HG03108 (cell line): ENCODE data around the gene TUNAR.

Experiments
- ATAC-seq: cut with Tn5 transposase; IDR thresholded peaks from one replicate; pipeline ENCODE4 v1.9.1; 2021; ENCODE audit warnings: moderate library complexity; ENCODE audit not compliant: unreplicated experiment

The TUNAR gene

DNA sequence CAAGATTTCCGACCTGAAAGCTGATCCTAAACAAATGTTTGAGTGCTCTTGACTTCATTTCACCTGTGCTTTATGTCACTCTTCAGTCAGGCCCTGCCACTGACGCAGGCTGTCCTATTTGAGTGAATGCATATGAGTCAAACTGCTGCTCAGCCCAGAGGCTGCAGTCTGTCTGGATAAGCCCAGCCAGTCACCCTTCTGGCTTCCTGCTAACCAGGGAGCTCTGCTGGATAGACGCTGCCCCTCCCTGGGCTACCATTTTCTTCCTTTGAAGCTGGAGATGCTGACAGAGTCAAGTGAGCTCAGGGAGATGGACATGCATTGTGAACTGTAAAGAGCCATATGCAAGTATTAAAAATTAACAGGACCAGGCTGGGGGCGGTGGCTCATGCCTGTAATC lies 5.1 kb upstream of the TUNAR start:
- no peak for ATAC-seq

DNA sequence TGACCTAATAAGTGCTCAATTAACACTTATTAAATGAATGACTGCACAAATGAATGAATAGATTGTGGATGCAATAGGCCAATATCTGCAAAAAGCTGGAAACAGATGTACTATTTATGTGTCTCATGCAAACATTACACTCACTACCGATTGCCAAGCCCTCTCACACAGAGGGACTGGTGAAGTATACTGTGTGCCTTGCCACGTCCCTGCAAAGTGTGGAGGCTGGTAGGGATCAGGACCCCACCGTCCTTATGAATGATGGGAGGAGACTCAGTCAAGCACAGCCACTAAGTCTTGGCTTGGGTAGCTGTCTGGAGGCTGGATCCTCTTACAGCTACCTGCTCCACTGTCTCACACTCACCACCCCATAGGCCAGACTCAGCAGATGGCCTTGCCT lies 3.9 kb upstream of the TUNAR start:
- no peak for ATAC-seq

DNA sequence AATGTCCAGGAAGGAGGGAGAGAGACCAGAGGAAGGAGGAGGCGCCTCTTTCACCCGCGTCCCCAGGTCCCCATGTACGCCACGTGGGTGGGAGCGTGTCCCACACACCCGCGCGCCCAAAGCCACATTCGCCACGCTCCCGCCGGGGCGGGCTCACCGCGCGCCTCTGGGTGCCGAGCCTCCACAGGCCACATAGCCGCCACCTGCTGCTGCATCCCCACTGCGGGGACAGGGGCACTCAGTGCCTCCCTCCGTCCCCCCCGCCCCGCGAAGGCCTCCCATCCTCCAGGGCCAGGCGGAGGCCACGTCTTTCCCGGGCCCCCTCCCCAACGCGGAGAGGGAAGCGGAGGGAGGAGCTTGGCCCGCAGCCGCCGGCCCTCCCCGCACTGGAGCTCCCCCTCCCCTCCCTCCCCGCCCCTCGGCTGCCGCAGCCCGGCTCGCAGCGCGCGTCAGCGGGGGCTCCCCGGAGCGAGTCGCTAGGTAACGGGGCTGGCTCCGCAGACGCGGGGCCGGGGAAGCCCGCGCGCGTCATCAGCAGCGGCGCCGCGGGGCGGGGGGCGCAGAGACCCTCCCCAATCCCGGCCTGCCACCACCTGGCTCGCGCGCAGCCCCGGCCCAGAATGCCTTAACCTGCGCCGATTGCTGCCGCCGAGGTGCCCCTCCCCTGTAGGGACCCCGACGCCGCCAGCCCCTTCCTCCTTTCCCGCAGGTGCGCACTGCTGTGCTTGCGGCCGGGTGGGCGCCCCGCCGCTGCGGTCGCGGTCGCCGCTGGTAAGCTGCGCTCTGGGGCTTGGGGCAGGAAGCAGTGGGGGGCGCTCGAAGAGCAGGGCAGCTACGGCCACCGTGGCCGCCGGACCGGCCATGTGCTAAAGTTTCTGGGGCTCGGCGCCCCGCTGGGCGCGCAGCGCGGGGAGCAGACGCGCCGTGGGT lies 536 bp upstream of the TUNAR start:
- ATAC-seq: no peak

DNA sequence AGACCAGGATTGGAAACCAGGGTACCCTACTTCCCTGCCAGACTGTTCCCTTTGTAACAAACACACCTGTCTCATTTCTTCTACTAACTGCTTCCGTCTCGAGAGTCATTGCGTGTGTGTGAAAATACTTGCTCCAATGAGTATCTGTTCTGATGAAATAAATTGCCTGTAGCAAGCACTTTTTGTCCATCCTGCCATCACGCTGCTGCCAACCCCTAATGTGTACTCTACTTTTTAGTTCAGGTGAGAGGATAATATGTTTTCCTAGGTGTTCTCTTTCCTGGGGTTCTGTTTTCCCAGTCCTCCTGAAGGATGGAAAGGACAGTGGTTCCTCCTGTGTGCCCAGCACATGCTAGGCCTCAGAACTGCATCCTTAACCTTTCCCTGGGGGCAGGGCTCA lies 1.0 kb downstream of the TUNAR start:
- no peak for ATAC-seq

- ATAC-seq: no peak
Observed at GRCh38 chr14:95884377-95884776, 7.7 kb downstream of the TUNAR start.

DNA sequence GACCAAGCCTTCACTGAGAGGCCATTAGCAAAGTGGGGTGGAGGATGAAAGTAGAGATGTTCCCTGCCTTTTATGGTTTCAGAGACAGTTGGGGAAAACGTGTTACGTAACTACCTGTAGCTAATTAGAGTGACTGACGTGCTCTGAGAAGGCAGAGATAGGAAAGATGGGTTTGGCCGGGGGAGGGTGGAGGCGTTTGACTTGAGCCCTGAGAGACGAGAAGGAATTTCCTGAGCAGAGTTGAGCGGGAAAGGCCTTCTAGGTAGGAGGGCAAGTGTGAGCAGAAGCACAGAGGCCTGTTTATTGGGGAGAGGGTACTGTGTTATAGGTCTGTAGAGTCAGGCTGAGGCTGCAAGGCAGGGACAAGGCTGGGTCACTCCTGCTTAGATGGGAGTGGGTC lies 8.6 kb downstream of the TUNAR start:
- no peak for ATAC-seq

DNA sequence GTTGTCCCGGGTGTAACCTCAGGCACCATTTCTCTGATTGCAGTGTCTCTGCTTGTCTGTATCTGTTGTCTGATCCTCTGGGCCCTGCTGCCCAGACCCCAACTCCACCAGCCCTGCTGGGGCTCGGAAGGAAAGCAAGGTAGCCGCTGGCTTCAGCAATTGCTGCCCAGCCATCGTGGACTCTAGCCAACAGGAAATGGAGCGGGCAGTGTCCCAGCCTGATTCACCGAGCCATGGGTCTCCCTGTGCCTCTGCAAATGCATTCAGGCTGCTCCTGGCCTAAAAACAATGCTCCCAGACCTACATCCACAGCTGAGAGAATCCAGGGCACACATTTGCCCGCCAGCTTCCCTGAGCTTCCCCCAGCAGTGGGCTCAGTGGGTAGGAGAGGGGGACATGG lies 9.2 kb downstream of the TUNAR start:
- ATAC-seq: no peak

DNA sequence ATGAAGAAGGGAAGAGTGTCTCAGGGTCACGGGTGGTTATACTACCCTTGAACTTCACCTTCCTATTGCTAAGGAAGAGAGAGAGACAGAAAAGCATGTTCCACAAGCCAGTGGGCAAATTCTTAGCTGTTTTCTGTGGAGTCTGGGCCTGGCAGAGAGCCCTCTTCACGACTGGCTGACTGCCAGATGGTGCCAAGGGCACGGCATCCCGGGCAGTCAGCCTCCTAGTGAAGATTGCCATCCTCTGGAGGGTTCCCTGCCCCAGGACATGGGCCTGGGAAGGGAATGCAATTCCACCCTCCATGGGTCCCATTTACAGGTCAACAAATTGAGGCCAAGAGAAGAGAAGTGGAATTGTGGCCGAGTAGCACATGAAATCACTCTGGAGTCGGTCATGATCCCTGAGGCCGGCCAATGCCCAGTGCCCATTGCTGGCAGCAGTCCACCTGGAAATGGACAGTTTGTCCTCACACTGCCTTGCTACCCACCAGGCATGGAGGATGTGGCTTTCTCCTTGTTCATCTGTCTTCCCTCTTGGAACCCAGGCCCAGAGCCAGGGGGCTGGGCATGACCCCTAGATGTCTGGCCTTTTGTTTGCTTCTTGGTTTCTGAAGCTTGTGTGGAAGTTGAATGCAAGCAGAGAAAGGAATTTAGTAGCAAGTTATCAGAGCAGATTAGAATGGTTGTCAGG lies 9.9 kb downstream of the TUNAR start:
- no peak for ATAC-seq

- ATAC-seq: no peak
Observed at GRCh38 chr14:95887351-95887750, 10.7 kb downstream of the TUNAR start.

- no peak for ATAC-seq
Observed at GRCh38 chr14:95889236-95889979, 12.8 kb downstream of the TUNAR start.

DNA sequence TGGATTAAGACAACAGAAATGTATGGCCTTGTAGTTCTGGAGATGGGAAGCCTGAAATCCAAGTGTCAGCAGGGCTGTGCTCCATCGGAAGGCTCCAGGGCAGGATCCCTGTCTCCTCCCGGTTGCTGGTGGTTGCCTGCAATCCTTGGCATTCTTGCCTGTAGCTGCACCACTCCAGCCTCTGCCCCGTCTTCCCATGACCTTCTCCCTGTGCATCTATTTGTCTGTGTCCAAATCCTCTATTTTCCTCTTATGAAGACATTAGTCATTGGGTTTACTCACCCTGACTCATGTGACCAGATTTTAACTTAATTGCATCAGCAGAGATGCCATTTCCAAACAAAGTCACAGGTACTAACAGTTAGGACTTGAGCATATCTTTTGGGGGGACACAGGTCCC lies 15.1 kb downstream of the TUNAR start:
- ATAC-seq: no peak

- no peak for ATAC-seq
Observed at GRCh38 chr14:95892142-95892541, 15.5 kb downstream of the TUNAR start.

DNA sequence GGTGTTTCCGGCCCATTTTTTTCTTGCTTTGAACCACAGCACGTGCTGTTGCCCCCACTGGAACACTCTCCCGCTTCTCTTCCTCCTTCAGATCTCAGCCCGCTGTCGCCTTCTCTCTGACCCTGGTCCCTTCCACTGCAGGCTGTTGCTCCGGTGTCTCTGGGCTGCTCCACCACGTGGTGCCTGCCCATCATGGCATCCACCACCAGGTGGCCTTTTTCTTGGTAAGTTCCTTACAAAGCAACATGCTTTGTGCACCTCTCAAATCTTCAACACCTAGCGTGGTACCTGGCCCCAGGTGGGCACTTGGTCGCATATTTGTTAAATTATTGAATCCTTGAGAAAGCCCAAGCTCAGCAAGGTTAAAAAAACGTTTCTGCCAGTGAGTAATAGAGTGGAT lies 19.1 kb downstream of the TUNAR start:
- no peak for ATAC-seq

GRCh38 chr14:95896498-95897135 lies 20.0 kb downstream of the TUNAR start:
- ATAC-seq: no peak

DNA sequence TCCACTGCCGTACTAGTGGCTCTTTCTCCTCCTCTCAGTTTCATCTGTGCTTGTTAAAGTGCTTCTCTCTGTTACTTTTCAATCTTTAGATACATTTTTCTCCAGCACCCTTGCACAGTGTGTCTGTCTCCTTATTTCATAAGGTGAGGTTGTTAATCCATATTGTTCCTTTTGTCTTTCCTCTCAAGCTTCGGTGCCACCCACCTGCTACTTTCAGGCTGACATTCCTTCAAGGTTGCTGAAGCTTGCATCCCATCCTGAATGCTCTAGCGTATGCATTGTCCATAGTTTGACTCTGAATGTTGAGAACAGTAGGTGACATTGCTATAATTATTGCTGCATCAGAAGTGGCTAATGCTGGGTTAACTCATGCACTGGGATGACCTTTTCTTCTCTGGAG lies 20.6 kb downstream of the TUNAR start:
- ATAC-seq: no peak

DNA sequence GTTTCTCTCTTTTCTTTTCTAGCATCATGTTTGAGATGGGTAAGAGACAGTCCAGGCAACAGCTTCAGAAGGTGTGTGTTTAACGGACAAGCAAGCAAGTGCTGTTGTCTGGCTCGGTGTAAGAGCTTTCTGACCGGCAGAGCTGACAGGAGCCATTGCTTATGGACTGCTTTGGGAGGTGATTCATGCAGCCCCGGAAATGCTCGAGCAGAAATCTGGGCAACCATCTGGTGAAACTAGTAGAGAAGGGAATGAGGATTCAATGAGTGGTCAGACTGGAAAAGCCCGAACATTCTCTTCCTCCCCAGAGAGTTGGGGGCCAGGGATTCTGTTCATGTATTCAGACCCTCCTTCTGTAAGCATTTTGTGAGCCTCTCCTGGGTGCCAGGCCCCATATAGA lies 24.4 kb downstream of the TUNAR start:
- no peak for ATAC-seq

DNA sequence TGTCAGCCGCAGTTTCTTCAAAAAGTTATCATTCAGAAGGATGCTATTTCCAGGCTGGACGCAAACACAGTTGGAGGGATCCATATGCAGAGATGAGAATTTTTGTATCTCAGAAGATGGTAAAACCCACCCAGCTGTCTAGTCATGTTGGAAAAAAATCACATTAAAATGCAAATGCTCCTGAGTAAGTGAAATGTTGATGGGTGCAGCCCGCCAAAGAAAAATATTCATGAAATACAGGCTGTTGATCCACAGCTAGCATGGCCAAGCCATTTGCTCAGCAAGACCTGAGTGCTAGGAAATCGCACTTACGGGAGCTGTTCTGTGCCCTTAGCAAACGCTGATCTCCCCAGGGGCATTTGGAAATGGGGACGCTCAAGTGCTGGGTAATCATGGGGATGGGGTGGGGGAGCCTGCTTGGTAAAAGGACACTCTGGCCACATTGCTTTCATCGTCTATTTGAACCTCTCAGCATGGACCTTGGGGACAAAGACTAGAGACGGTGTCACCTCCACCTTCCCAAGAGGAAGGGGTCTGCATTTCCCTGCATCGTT lies 25.7 kb downstream of the TUNAR start:
- no peak for ATAC-seq

DNA sequence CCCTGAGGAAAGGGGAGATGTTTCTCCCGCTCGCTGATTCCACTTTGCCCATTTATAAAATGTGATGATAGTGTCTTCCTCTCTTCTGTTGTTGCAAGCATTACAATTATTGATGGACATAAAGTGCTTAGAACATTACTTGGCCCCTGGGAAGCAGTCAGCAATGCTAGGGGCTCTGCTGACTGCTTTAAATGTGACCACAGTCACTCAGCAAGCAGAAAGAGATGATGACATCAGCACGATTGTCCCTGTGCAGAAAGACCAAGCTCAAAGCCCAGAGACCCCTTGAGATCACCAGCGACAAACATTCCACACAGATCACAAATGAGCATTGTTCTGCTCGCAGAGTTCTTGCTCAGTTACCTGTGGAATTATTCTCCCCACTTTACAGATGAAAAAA lies 26.5 kb downstream of the TUNAR start:
- no peak for ATAC-seq

DNA sequence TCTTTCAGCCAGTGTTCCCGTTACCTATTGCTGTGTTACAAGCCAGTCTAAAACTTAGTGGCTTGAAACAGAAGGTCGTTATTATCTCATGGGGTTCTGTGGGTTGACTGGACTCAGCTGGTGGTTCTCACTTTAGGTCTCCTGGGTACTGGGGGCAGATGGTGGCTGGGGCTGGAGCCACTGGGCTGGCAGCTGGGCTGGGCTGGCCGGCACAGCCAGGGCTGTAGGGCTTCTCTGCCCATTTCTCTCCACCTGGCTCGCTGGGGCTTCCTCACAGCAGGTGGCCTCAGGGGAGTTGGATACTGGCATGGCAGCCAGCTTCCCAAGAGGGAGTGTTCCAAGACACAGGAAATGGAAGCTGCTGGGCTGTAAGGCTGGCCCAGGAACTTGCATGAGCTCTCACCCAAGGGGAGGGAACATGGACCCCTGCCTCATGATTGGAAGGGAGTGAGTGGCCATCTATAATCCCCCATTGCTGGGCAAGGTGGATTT lies 27.0 kb downstream of the TUNAR start:
- no peak for ATAC-seq

- ATAC-seq: no peak
Observed at GRCh38 chr14:95906591-95906990, 30.0 kb downstream of the TUNAR start.

GRCh38 chr14:95910628-95911027 lies 34.0 kb downstream of the TUNAR start:
- no peak for ATAC-seq
